GM03348 (cell line): ENCODE measurements around the gene PLSCR3.
A peak's percentile ranks its signal among the peaks of the same experiment; 100 is the strongest.
"Not testable (repeated sequence)": the region's sequence is repeated elsewhere in the genome, so short reads cannot be mapped to it uniquely, and the experiment has no call there.

Experiments
- DNase-seq: peaks from one replicate; pipeline ENCODE4 v3.0.0; 2012; ENCODE audit warnings: low spot score

Gene PLSCR3

DNA sequence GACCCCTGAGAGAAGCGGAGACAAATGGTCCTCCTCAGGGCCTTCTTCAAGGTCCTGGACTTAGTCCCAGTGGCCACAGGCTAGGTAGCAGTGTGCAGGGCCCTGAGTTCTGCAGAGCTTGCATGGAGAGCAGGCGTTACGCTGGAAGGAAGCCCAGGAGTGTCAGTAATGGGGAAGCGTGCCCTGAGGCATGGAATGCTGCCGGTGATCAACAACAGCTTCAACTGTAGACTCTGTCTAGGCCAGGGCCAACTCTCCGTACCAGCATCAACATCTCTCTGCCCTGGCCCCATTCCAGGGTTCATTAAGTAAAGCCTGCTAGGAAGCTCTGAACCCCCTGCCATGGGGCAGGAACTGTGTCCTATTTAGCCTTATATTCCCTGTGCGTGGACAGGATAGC, 14.0 kb downstream of the PLSCR3 start:
- DNase-seq: peak; percentile 59

DNA sequence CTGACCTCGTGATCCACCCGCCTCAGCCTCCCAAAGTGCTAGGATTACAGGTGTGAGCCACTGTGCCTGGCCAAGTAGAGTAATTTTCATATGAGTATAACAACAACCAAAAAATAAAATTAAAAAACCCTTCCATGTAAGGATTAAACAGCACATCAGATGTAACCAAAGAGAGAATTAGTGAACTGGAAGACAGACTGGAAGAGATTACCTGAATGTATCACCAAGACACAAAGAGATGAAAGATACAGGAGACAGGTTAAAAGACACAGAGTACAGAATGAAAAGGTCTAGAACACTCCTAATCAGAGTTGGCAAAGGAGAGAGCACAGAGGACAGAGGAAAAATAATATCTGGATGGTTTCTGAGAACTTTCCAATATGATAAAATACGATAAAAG, 15.2 kb downstream of the PLSCR3 start:
- DNase-seq: no peak

DNA sequence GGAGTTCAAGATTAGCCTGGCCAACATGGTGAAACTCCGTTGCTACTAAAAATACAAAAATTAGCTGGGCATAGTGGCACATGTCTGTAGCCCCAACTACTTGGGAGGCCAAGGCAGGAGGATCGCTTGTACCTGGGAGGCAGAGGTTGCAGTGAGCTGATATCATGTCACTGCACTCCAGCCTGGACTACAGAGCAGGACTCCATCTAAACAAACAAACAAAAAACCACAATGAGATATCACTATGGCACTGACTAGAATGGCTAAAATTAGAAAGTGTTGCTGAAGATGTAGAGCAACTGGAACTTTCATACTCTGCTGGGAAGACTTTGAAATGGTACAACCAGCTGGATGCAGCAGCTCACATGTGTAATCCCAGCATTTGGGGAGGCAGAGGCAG, 20.0 kb downstream of the PLSCR3 start:
- no peak for DNase-seq

DNA sequence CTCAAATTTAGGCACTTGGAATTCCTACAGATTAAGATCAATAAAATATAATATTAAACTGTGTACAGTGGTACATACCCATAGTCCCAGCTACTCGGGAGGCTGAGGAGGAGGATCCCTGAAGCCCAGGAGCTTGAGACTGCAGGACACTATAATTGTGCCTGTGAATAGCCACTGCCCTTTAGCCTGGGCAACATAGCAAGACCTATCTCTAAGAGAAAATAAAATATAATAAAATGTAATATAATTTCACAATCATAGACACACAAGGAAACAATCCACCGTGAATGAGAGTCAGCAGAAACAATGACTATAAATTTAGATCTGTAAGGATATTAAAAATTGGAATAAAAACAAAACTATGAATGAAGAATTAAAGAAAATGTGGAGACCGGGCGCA, 23.5 kb downstream of the PLSCR3 start:
- DNase-seq: no peak

DNA sequence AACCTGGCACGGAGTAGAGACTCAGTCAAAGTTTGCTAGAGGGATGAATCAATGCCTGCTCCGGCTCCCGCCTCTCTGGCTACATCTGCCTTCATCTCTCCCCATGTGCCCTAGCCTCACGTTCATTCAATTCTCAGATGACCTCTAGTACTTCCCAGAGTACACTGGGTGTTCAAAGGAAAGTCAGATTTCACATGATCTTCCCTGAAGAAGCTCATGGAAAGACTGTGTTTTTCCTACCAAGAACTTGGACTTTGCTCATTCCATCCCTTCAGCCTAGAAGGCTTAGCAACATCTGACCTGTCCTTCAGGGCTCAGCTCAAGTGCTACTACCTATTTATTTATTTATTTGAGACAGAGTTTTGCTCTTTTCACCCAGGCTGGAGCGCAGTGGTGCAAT, 24.5 kb downstream of the PLSCR3 start:
- DNase-seq: no peak

DNA sequence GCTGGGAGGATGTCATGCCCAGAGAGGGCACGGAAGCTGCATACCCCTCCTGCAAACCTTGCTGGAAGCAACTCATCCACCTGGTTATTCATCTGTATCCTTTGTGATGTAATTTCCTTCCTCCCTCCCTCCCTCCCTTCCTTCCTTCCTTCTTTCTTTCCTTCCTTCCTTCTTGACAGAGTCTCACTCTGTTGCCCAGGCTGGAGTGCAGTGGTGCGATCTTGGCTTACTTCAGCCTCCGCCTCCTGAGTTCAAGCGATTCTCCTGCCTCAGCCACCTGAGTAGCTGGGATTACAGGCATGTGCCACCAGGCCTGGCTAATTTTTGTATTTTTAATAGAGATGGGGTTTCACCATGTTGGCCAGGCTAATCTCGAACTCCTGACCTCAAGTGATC, 25.7 kb downstream of the PLSCR3 start:
- not testable (repeated sequence) for DNase-seq

DNA sequence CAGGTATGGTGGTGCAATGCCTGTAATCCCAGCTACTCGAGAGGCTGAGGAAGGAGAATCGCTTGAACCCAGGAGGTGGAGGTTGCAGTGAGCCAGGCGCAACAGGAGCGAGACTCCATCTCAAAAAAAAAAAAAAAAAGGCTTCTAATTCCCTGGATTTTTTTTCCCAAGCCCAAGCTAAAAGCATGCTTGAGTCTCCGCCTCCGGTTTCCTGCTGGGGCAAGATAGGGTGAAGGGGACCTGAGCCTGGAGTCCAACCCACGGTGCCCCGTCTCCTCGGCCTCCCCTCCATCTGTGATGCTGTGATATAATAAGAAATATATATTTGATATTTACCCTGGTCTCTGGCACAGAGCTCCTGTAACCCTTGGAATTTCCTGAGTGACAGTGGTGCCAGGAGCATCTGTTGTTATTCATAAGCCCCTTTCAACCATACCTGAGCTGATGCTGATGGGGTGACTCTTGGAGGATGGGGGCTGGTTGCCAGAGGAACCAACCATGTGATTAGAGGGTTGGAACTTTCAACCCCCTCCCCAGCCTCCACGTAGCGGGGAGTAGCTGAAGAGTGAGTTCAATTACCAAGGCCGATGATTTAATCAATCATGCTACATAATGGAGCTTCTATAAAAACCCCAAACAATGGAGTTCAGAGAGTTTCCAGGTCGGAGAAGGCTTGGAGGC, 26.3 kb downstream of the PLSCR3 start:
- no peak for DNase-seq

DNA sequence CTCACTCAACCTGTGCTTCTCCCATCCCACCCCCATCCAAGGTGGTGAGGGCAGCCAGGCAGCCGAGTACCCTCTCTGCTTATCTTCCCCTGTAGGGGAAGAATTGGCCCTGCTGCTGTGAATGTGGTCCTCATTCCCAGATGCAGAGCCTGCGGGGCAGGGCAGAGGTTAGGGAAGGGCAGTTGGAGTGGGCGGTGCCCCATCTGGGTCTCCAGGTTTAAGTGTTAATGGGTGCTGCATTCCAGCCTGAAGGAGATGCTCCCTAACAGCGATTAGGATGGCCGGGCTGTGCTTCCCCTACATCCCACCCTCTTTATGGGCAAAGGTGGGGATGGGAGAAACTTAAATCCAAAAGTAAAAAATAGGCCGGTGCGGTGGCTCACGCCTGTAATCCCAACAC, 27.2 kb downstream of the PLSCR3 start:
- DNase-seq: no peak

DNA sequence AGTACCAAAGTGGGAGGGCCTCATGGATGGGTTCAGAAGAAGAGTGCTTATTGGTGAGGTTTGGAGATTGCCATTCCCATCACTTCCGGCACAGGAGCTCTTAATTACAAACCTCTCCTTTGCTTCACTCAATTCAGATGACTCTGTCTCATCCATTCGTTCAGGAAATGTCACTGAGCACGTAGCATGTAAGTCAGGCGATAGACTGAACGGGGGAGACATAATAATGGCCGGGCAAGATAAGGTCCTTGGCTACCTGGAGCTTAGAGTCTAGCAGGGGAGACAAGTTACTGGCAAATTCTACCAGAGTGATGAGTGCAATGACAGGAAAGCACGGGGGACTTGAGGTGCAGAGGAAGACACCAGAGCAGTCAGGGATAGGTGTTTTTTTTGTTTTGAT, 28.4 kb downstream of the PLSCR3 start:
- DNase-seq: not testable (repeated sequence)

DNA sequence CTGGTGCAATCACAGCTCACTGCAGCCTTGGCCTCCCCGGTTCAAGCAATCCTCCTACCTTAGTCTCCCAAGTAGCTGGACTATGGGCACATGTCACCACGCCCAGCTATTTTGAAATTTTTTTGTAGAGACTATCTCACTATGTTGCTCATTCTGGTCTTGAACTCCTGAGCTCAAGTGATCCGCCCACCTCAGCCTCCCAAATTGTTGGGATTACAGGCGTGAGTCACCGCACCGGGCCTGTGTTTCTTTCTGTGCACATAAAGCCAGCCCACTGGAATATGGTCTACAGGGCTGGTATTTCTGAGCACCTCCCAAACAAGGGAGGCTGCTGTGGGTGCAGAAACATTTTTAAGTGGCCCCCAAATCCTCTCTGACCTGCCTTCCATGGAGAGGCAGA, 31.0 kb downstream of the PLSCR3 start:
- no peak for DNase-seq

DNA sequence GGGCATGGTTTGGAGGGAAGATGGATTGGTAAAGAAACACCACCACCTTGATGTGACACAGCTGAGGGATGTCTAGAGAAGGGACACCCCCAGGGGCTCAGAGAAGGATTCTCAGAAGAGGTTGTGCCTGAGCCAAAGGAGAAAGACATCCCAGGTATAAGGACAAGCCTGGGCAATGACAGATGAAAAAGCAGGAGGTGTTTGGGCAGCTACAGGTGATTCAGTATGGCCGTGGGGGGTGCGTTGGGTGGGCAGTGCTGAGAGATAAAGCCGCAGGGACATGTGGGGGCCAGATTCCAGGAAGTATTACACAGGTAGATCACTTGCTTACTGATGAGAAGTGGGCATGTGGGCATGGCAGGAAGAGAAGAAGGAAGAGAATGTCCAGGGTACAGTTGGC, 32.4 kb downstream of the PLSCR3 start:
- DNase-seq: no peak

DNA sequence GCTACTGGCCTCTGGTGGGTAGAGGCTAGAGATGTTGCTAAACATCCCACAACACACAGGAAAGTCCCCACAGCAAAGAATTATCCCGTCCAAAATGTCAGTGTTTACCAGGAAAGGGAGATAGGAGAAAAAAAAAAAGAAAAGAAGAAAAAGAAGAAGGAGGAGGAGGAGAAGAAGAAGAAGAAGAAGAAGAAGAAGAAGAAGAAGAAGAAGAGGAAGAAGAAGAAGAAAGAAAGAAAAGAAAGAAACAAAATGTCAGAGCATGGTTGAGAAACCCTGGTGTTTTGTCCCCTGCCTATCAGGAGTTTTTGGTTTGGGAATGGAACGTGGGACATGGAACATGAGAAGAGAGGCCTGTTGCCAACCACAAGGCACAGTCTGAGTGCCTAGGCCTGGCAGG, 36.9 kb downstream of the PLSCR3 start:
- DNase-seq: no peak

DNA sequence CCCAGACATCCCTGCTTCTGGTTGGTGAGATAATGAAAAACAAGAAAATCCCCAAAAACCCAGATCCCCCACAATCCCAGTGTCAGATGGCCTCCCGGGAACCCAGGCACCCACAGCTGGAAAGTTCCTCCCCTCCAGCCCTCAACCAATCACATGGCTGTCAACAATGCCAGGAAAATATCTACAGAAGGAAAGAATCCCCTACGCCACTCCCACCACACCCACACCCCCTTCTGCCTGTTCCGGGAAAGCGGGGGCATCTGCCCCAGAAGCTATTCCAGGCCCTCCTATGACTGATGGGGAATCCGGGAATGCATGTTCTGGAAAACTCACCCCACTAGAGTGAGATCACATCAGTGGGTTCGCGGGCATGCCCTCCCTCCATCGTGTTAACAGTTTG, 37.6 kb downstream of the PLSCR3 start:
- peak; percentile 54 for DNase-seq

DNA sequence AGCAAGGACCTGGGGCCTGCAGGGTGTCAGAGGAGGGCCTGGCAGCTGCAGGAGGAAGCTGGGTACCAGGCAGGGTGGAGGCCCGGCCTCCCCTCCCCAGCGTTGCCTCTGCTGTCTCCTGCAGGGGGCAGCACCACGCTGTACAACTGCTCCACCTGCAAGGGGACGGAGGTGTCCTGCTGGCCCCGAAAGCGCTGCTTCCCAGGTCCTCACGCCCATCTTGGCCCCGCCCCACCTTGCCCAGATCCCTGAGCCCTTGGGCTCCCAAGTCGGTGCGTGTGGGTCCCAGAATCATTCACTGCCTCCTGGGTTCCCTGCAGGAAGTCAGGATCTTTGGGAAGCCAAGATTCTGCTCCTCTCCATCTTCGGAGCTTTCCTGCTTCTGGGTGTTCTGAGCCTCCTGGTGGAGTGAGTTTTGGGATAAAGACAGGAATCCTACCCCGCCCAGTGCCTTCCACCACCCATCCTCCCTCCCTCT, 38.2 kb downstream of the PLSCR3 start:
- DNase-seq: peak; percentile 87

DNA sequence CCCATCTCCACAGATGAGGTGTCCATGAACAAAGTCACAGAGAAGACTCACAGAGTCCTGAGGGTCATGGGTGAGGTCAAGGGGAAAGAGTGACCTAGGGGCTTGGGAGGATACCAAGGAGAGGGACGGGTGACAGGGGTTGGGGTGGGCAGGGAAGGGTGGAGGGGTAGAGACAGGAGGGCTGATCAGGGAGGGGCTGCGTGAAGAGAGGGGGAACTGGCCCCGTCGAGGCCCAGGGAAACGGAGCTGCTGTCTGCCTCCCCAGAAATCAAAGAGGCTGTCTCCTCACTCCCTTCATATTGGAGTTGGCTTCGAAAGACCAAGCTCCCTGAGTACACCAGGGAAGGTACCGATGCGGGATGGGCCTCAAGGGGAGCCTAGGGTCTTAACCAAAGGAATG, 38.8 kb downstream of the PLSCR3 start:
- no peak for DNase-seq

DNA sequence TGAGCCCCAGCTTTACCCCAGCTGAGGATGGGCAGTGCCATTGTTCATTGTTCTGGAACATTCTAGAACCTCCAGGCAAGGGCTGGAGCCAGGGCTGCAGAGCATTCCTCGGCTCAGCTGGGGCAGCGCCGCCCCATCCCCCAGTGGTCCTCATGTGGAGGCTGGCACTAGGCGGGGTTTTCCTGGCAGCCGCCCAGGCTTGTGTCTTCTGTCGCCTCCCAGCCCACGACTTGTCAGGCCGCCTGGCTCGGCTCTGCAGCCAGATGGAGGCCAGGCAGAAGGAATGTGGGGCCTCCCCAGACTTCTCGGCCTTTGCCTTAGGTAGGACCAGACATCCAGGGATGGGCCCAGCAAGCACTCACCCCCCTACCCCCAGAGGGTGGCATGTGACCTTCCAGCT, 39.3 kb downstream of the PLSCR3 start, which contains the start of gene TMEM95:
TMEM95 (plus strand) TSS at position 104 of the 400 bp plus-strand sequence; CDS start at position 153, 49 bp downstream.
- DNase-seq: peak; percentile 41

DNA sequence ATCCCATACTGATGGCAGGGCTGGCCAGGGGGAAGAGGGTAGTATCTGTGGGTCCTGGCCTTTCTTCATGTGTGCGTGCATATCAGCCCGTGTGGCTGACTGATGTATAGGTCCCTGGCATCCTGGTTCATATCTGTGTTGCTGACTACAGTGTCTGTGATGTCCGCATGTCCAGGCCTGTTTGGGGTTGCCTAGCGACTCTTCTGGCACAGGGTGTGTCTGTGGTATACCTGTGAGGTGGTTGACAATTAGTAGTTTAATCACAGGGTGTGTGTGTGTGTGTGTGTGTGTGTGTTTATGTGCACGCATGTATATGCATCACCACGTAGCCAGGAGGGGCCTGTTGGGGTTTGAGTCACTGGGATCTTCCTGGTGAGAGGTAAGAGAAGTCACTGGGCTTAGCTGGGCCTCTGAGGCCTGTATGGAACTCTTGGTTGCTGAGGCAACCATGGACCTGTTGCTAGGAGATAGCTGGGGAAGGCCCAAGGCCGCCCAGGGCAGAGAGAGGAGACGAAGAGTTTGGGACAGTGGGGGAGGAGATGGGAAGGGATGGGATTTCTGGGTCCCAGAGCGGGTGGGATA, 40.0 kb downstream of the PLSCR3 start:
- DNase-seq: no peak

DNA sequence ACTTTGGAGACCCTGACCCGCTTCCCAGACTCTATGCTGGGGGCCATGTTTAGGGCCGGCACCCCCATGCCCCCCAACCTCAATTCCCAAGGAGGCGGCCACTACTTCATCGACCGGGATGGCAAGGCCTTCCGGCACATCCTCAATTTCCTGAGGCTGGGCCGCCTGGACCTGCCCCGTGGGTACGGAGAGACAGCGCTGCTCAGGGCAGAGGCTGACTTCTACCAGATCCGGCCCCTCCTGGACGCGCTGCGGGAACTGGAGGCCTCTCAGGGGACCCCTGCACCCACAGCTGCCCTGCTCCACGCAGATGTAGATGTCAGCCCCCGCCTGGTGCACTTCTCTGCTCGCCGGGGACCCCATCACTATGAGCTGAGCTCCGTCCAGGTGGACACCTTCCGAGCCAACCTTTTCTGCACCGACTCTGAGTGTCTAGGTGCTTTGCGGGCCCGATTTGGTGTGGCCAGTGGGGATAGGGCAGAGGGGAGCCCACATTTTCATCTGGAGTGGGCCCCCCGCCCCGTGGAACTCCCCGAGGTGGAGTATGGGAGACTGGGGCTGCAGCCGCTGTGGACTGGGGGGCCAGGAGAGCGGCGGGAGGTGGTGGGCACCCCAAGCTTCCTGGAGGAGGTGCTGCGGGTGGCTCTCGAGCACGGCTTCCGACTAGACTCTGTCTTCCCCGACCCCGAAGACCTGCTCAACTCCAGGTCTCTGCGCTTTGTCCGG, 41.3 kb downstream of the PLSCR3 start:
- no peak for DNase-seq

DNA sequence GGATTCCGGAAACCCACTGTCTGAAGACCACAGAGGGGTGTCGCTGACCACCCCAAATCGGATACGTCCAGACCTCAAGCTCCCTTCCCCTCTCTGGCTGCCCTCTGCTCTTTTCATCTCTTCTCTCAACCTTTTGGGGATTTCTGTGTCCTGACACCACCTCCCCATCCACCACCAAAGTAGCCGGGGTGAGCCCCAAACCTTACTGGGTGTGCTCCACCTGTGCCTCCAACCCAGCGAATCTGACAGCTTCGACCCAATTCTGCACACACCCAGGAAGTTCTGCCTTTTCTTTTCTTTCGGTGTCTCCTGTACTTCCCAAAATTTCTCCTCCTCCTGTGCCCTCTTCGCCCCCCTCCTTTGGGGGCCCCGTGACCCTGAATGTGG, 41.8 kb downstream of the PLSCR3 start:
- DNase-seq: no peak

DNA sequence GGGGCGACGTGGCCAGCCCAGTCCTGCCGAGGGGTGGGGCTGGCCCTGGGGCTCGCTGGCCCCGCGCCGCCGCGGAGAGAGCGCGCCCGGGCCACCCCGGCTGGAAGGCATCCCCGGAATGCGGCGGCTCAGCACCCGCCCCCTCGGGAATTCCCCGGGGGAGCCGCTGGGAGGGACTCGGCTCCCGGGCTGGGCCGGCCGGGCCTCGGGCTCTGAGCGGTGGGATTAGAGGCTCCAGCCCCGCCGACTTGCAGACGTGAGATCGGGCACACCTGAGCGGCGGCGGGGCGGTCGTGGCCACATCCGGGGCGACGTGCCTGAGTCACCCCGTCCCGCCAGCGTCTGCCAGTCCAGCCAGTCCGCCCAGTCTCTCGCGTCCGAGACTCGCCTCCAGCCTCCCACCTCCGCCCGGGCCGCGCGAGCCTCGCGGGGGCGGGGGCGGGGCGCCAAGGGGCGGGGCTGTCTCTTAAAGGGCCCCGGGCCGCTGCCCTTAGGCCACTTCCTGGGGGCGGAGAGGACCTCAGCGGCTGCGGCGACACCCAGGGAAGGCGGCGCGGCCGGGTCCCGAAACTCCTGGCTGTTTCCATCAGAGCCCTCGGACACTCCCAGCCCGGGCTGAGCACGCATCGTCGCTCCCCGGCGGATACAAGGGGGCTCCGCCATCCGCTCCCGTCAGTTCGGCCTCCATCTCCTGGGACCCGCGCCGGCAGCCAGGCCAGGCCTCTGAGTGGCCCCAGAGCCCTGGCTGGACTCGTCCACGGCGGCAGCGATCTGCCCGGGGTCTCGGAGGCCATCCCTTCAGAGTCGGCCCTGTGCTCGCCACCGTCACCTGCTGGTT, 42.4 kb downstream of the PLSCR3 start, which contains the start of gene KCTD11:
KCTD11 (plus strand) TSS at position 498 of the 838 bp plus-strand sequence.
- DNase-seq: peak; percentile 98

DNA sequence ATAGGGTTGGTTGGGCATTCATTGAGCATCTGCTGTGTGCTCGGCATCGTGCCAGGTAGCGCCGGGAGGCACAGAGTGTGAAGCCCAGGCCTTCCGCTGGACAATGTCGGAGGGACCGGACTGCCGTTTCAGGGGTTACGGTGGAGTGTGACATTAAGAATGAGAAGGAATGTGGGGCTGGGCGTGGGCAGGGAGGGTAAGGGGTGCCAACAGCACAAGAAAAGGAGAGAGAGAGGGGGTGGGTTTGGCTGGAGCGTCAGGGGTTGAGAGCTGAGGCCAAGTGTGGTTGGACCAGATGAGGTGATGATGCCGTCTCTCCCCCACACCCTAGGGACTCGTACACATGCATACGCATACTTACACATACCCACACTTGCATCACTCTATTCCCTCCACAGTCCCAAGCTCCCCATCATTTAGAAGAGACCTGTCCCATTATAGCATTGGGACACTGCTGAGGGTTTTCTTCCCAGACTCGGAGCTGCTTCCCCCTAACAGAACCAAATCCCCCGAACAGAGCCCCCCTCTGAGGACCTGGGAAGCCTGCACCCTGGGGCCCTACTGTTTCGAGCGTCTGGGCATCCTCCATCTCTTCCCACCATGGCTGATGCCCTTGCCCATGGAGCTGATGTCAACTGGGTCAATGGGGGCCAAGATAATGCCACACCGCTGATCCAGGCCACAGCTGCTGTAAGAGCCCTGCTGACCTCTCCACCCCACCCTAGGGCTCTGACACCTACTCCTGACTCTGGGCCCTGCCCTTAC, 45.7 kb downstream of the PLSCR3 start:
- peak; percentile 57 for DNase-seq
